Upper lobe of left lung (tissue), 6 donors: ENCODE data around the gene PNLDC1. TPM values are rescaled to one million over a fixed set of nuclear protein-coding genes. Genes with fewer than 3 reads are reported as not detected.

Experiments
- ATAC-seq, 2 donors: fragments of 200-7000 bp; cut with Tn5 transposase; one replicate each; pipeline ENCODE4 v1.9.1; 2022; ENCODE audit warnings: mild to moderate bottlenecking in 2 of 2, moderate library complexity in 2 of 2; ENCODE audit not compliant: low FRiP score in 2 of 2
- DNase-seq, 2 donors: peaks; one replicate each; pipeline ENCODE4 v3.0.0-alpha.2; 2019 to 2020
- H3K27ac ChIP-seq, 4 donors: fragments of 200-600 bp; sonication (generic); one replicate each; pipeline ENCODE4 v1.5.1; 2016 to 2019
- H3K27me3 ChIP-seq, 4 donors: fragments of 200-600 bp; sonication (generic); one replicate each; pipeline ENCODE4 v1.5.1; 2017 to 2019
- H3K36me3 ChIP-seq, 4 donors: fragments of 200-600 bp; sonication (generic); one replicate each; pipeline ENCODE4 v1.5.1; 2016 to 2019
- H3K4me1 ChIP-seq, 4 donors: fragments of 200-600 bp; sonication (generic); one replicate each; pipeline ENCODE4 v1.5.1; 2018 to 2019
- H3K4me3 ChIP-seq, 4 donors: fragments of 200-600 bp; sonication (generic); one replicate each; pipeline ENCODE4 v1.5.1; 2017 to 2019; ENCODE audit warnings: mild to moderate bottlenecking in 2 of 4, moderate library complexity in 1 of 4
- H3K9me3 ChIP-seq, 4 donors: fragments of 200-600 bp; sonication (generic); one replicate each; pipeline ENCODE4 v1.5.1; 2018 to 2019
- CTCF ChIP-seq, 6 experiments: fragments of 450-650 bp in 4 of 6; fragments of 200-600 bp in 2 of 6; sonication (generic) in 2 of 6; IDR thresholded peaks; one replicate each; pipeline ENCODE4 v1.5.1; 2016 to 2019; ENCODE audit warnings: antibody characterized with exemption in 6 of 6
- EP300 ChIP-seq, 4 donors: sonication (generic); formaldehyde crosslinking; IDR thresholded peaks; one replicate each; pipeline ENCODE4 v1.5.1; 2017; ENCODE audit warnings: antibody characterized with exemption in 4 of 4, control low read depth in 2 of 4
- POLR2A ChIP-seq, 4 donors: fragments of 450-650 bp; IDR thresholded peaks; one replicate each; pipeline ENCODE4 v1.5.1; 2016 to 2017; ENCODE audit warnings: antibody characterized with exemption in 4 of 4, mild to moderate bottlenecking in 2 of 4
- POLR2AphosphoS5 ChIP-seq, 2 donors: sonication (generic); formaldehyde crosslinking; IDR thresholded peaks; one replicate each; pipeline ENCODE4 v1.5.1; 2017; ENCODE audit warnings: antibody characterized with exemption in 2 of 2
- WGBS, 2 donors: methylation state at CpG; one replicate each; pipeline ENCODE4 v1.1.5; 2017 to 2018; 5-methylcytosine and 5-hydroxymethylcytosine counted together
- total RNA-seq, 6 donors: library from RNA; depleted of rRNA in 4 of 6; stranded (reverse); fragments of >200 nt in 4 of 6; gene quantifications; one replicate each; pipeline versions ENCODE4 v1.1.0 to v1.2.1, GENCODE V29; 2016 to 2021
- donor health status: DM: no; HTN: no; CAD: no; lungs with moderate emphysema.
- donor health status: DM: no; HTN: yes; CAD: no; lungs with severe emphysema.

The PNLDC1 gene
- total RNA-seq, 6 donors from 2014 or later, result 0.37 to 1.0 TPM; not detected in 4

DNA sequence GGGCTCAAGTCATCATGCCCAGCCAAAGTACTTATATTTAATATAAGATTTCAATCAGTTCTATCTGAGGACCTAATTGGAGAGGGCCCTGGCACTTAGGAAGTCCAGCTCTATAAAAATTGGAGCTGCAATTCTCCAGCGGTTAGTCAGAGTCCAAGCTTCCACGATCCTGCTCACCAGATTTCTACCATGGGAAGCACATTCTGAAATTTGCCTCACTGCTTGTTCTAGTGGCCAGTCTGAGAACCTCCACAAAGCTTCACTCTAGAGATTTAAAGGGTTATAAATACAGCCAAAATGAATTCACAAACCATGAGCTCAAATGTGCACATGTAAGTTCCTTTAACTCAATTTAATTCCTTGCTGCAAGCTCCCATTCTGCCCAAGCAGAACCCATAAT lies 33.5 kb downstream of the PNLDC1 start:
- Histone ChIP-seq H3K4me1 (no peaks in the 10 kb centered on the region), H3K9me3 (no peaks in the 10 kb centered on the region), H3K4me3 (no peak overlapping the region), H3K27ac (no peak overlapping the region), H3K27me3 (no peaks in the 10 kb centered on the region), H3K36me3 (no peaks in the 10 kb centered on the region)
- 82 to 95% methylated on average over 2 of the region's 2 CpGs for WGBS, 2 donors
- TF ChIP-seq CTCF (IDR thresholded peaks at IDR 0.05), result no peak
- no peak for TF ChIP-seq POLR2A (IDR thresholded peaks at IDR 0.05)
- TF ChIP-seq EP300 (IDR thresholded peaks at IDR 0.05), result no peak
- TF ChIP-seq POLR2AphosphoS5 (IDR thresholded peaks at IDR 0.05), result no peak
- ATAC-seq, result no peak
- no peak for DNase-seq

GRCh38 chr6:159833997-159834603 lies 34.0 kb downstream of the PNLDC1 start:
- Histone ChIP-seq H3K27ac (no peak overlapping the region), H3K27me3 (no peaks in the 10 kb centered on the region), H3K4me1 (no peaks in the 10 kb centered on the region), H3K36me3 (no peaks in the 10 kb centered on the region), H3K4me3 (no peak overlapping the region), H3K9me3 (no peaks in the 10 kb centered on the region)
- no peak for ATAC-seq
- no peak for DNase-seq
- 83 to 93% methylated on average over 4 to 5 of the region's 5 CpGs for WGBS, 2 donors
- TF ChIP-seq CTCF (IDR thresholded peaks at IDR 0.05) (no peak), POLR2A (IDR thresholded peaks at IDR 0.05) (no peak), EP300 (IDR thresholded peaks at IDR 0.05) (no peak), POLR2AphosphoS5 (IDR thresholded peaks at IDR 0.05) (no peak)

DNA sequence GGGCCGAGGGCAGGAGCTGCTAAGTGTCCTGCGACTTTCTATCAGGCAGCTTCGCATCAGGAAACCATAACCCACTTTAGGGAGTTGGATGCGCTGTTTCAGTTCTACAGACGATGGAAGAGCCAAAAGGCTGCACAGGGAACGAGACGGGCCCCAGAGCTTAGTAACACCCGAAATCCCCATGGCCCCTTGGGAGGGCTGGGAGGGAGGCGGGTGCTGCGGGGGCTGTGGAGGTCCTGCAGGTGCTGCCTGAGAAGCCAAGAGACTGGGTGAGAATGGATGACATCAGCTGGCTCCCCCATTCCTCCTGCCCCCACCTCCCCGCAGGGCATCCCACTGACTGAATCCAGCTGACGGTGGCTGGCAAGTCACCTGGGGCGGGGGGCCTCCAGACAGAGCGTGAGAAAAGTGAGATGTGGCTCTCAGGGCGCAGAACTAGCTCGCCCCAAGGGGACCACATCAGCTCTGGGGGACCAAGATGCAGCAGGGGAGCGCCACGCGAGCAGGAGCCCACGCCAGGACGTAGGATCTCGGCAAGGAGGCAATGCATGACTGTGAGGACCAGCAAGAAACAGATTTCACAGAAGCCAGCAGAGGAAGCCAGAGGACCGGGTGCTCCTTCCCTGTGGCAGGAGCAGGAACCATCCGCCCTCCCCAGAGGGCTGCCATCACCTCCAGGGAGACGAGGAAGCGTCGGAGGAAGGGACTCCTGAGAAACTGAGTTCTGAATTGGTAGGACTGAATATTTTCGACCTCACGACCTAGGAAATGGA lies 36.8 kb downstream of the PNLDC1 start:
- TF ChIP-seq CTCF (IDR thresholded peaks at IDR 0.05), result no peak
- TF ChIP-seq EP300 (IDR thresholded peaks at IDR 0.05), result no peak
- TF ChIP-seq POLR2A (IDR thresholded peaks at IDR 0.05), result no peak
- no peak for TF ChIP-seq POLR2AphosphoS5 (IDR thresholded peaks at IDR 0.05)
- peak in 1 of 2 donors; percentile 49 for ATAC-seq

GRCh38 chr6:159837511-159837910 lies 37.4 kb downstream of the PNLDC1 start:
- no peaks in the 10 kb centered on the region for H3K27me3 ChIP-seq
- DNase-seq (no peak), ATAC-seq (no peak)
- H3K36me3 ChIP-seq, result no peaks in the 10 kb centered on the region
- TF ChIP-seq POLR2AphosphoS5 (IDR thresholded peaks at IDR 0.05) (no peak), POLR2A (IDR thresholded peaks at IDR 0.05) (no peak), CTCF (IDR thresholded peaks at IDR 0.05) (no peak), EP300 (IDR thresholded peaks at IDR 0.05) (no peak)
- 86 to 90% methylated on average over 8 of the region's 8 CpGs for WGBS, 2 donors
- H3K4me1 ChIP-seq, result no peaks in the 10 kb centered on the region
- no peak overlapping the region for H3K27ac ChIP-seq
- H3K9me3 ChIP-seq, result no peaks in the 10 kb centered on the region
- no peak overlapping the region for H3K4me3 ChIP-seq

More for the DNA sequence above, 36.8 kb downstream of the PNLDC1 start:
- Histone ChIP-seq H3K4me1 (no peaks in the 10 kb centered on the region), H3K27ac (no peak overlapping the region), H3K27me3 (no peaks in the 10 kb centered on the region), H3K9me3 (no peaks in the 10 kb centered on the region), H3K36me3 (no peaks in the 10 kb centered on the region), H3K4me3 (no peak overlapping the region)
- DNase-seq, result no peak
- WGBS, 2 donors, result 86 to 87% methylated on average over 23 to 29 of the region's 29 CpGs
